Measurements from ENCODE around the gene ATP8B4.

ATP8B4 gene

GRCh38 chr15:50057196-50057595 lies 61.8 kb downstream of the ATP8B4 start:
- no peak overlapping the region for H3K4me3 ChIP-seq (ENCODE audit: low read length, poor library complexity, severe bottlenecking)
- H3K9me2 ChIP-seq (replicated peaks; ENCODE audit: low read depth, low read length): no peaks in the 10 kb centered on the region
- H3K4me2 ChIP-seq (ENCODE audit: low read depth, low read length, poor library complexity, severe bottlenecking): no peak overlapping the region
- H3K9ac ChIP-seq (ENCODE audit: low read depth, low read length, poor library complexity, severe bottlenecking): no peak overlapping the region
- no peak for TF ChIP-seq EZH2phosphoT487 (IDR thresholded peaks at IDR 0.05; ENCODE audit: borderline replicate concordance)
- no peak for TF ChIP-seq CTCF (conservative IDR thresholded peaks at IDR 0.05; ENCODE audit: low read length)
- H3K36me3 ChIP-seq (ENCODE audit: insufficient read depth, low read length): no peaks in the 10 kb centered on the region
- no peaks in the 10 kb centered on the region for H4K20me1 ChIP-seq (ENCODE audit: insufficient read depth, low read length, poor library complexity, severe bottlenecking)
- H3K27me3 ChIP-seq (ENCODE audit: insufficient read depth, low read length, poor library complexity, severe bottlenecking): no peaks in the 10 kb centered on the region
- H3F3A ChIP-seq (ENCODE audit: low read depth): no peaks in the 10 kb centered on the region
- no peaks in the 10 kb centered on the region for H3K79me2 ChIP-seq (ENCODE audit: insufficient read depth, low read length)
- no peaks in the 10 kb centered on the region for H3K9me3 ChIP-seq (ENCODE audit: insufficient read depth, low read depth, low read length)
- H3K4me1 ChIP-seq (ENCODE audit: insufficient read depth, low read length, poor library complexity, severe bottlenecking): no peaks in the 10 kb centered on the region
- H2AFZ ChIP-seq (ENCODE audit: low read length): no peak overlapping the region

- H3F3A ChIP-seq (ENCODE audit: low read depth): no peaks in the 10 kb centered on the region
- no peaks in the 10 kb centered on the region for H3K9me3 ChIP-seq (ENCODE audit: insufficient read depth, low read depth, low read length)
- no peak overlapping the region for H3K4me2 ChIP-seq (ENCODE audit: low read depth, low read length, poor library complexity, severe bottlenecking)
- H3K4me1 ChIP-seq (ENCODE audit: insufficient read depth, low read length, poor library complexity, severe bottlenecking): no peaks in the 10 kb centered on the region
- no peak overlapping the region for H3K4me3 ChIP-seq (ENCODE audit: low read length, poor library complexity, severe bottlenecking)
- no peak overlapping the region for H3K9ac ChIP-seq (ENCODE audit: low read depth, low read length, poor library complexity, severe bottlenecking)
- no peaks in the 10 kb centered on the region for H4K20me1 ChIP-seq (ENCODE audit: insufficient read depth, low read length, poor library complexity, severe bottlenecking)
- H3K79me2 ChIP-seq (ENCODE audit: insufficient read depth, low read length): no peaks in the 10 kb centered on the region
- no peaks in the 10 kb centered on the region for H3K27me3 ChIP-seq (ENCODE audit: insufficient read depth, low read length, poor library complexity, severe bottlenecking)
- no peaks in the 10 kb centered on the region for H3K9me2 ChIP-seq (replicated peaks; ENCODE audit: low read depth, low read length)
- TF ChIP-seq EZH2phosphoT487 (IDR thresholded peaks at IDR 0.05; ENCODE audit: borderline replicate concordance) (no peak), CTCF (conservative IDR thresholded peaks at IDR 0.05; ENCODE audit: low read length) (no peak)
- H2AFZ ChIP-seq (ENCODE audit: low read length): no peak overlapping the region
- no peaks in the 10 kb centered on the region for H3K36me3 ChIP-seq (ENCODE audit: insufficient read depth, low read length)
These were observed 63.3 kb downstream of the ATP8B4 start for GRCh38 chr15:50055750-50056157.

- Histone ChIP-seq H3K9ac (ENCODE audit: low read depth, low read length, poor library complexity, severe bottlenecking) (no peak overlapping the region), H3K9me2 (replicated peaks; ENCODE audit: low read depth, low read length) (no peaks in the 10 kb centered on the region), H2AFZ (ENCODE audit: low read length) (no peak overlapping the region), H3K79me2 (ENCODE audit: insufficient read depth, low read length) (no peaks in the 10 kb centered on the region), H3K9me3 (ENCODE audit: insufficient read depth, low read depth, low read length) (no peaks in the 10 kb centered on the region), H4K20me1 (ENCODE audit: insufficient read depth, low read length, poor library complexity, severe bottlenecking) (no peaks in the 10 kb centered on the region), H3F3A (ENCODE audit: low read depth) (no peaks in the 10 kb centered on the region), H3K4me3 (ENCODE audit: low read length, poor library complexity, severe bottlenecking) (no peak overlapping the region), H3K27me3 (ENCODE audit: insufficient read depth, low read length, poor library complexity, severe bottlenecking) (no peaks in the 10 kb centered on the region), H3K4me2 (ENCODE audit: low read depth, low read length, poor library complexity, severe bottlenecking) (no peak overlapping the region), H3K4me1 (ENCODE audit: insufficient read depth, low read length, poor library complexity, severe bottlenecking) (no peaks in the 10 kb centered on the region), H3K36me3 (ENCODE audit: insufficient read depth, low read length) (no peaks in the 10 kb centered on the region)
- TF ChIP-seq EZH2phosphoT487 (IDR thresholded peaks at IDR 0.05; ENCODE audit: borderline replicate concordance) (no peak), CTCF (conservative IDR thresholded peaks at IDR 0.05; ENCODE audit: low read length) (no peak)
These were observed 63.7 kb downstream of the ATP8B4 start for GRCh38 chr15:50055332-50055731.

All from Loucy (cell line).